Keratinocyte (primary cell): ENCODE results near the gene ATRNL1.

Source experiments
- EZH2 ChIP-seq: IDR thresholded peaks from one replicate; pipeline ENCODE4 v1.6.1; 2012; ENCODE audit warnings: inconsistent platforms, mild to moderate bottlenecking, low read length, moderate library complexity
- TF ChIP-seq, protein P1 (sequence below), 3 experiments: IDR thresholded peaks in 1 of 3; conservative IDR thresholded peaks in 1 of 3; optimal IDR thresholded peaks in 1 of 3; 2 replicates in 2 of 3; 3 replicates in 1 of 3; pipeline versions ENCODE3 to v1.5.1; 2011; ENCODE audit warnings: low read length in 3 of 3, mild to moderate bottlenecking in 3 of 3, moderate library complexity in 2 of 3, control low read depth in 1 of 3, inconsistent platforms in 1 of 3; ENCODE audit not compliant: insufficient read depth in 2 of 3; ENCODE audit errors: extremely low read depth in 1 of 3

DNA sequence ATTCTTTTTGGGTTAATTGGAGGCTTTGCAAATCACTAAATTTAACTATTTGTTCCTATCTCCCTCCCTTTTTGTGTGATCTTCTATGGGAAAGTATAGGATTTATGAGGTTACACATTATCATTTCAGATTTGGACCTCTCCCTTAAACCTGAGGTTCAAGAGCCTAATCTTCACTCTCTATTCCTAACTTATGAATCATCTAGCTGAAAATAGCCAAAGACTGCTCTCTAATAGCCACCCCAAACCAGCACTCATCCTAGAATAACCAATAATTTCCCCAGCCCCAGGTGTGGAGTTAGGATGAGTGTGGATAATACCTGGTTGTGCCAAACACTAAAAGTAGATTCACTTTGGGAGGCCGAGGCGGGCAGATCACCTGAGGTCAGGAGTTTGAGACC, 680.7 kb downstream of the ATRNL1 start:
- TF ChIP-seq, protein P1, sequence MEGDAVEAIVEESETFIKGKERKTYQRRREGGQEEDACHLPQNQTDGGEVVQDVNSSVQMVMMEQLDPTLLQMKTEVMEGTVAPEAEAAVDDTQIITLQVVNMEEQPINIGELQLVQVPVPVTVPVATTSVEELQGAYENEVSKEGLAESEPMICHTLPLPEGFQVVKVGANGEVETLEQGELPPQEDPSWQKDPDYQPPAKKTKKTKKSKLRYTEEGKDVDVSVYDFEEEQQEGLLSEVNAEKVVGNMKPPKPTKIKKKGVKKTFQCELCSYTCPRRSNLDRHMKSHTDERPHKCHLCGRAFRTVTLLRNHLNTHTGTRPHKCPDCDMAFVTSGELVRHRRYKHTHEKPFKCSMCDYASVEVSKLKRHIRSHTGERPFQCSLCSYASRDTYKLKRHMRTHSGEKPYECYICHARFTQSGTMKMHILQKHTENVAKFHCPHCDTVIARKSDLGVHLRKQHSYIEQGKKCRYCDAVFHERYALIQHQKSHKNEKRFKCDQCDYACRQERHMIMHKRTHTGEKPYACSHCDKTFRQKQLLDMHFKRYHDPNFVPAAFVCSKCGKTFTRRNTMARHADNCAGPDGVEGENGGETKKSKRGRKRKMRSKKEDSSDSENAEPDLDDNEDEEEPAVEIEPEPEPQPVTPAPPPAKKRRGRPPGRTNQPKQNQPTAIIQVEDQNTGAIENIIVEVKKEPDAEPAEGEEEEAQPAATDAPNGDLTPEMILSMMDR (optimal IDR thresholded peaks at IDR 0.05 in 1 of 3, IDR thresholded peaks at IDR 0.05 in 1 of 3, conservative IDR thresholded peaks at IDR 0.05 in 1 of 3; ENCODE audit: extremely low read depth in 1 of 3, insufficient read depth in 2 of 3, low read length in 3 of 3): no peak
- TF ChIP-seq EZH2: no peak
